WI38 (cell line): ENCODE data around the gene RBMS3.

ENCODE experiments used
- H3K4me3 ChIP-seq: 2 replicates; pipeline ENCODE4 v1.5.1; 2011; ENCODE audit warnings: low read depth, mild to moderate bottlenecking, control low read depth, low read length
- TF ChIP-seq, protein P1 (sequence below): IDR thresholded peaks from 2 replicates; pipeline ENCODE4 v1.5.1; 2012; ENCODE audit warnings: low read depth, mild to moderate bottlenecking, control low read depth, low read length

RBMS3 gene

DNA sequence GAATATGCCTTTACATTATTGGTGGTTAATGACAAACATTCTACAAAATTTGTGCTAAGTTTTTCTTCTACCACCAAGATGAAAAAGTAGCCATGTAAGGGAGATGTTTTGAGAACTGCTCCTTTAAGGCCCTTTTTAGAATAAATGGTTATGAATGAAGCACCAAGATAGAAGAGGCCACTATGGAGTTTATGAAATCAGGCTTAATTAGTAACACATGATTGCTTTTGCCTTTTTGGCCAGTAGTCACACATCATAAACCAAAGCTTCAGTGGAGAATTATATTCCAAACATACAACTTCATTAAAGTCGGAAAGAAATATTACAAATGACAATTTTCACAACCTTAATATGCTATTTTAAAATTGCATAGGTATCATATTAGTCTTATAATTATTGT lies 331.7 kb downstream of the RBMS3 start:
- TF ChIP-seq, protein P1, sequence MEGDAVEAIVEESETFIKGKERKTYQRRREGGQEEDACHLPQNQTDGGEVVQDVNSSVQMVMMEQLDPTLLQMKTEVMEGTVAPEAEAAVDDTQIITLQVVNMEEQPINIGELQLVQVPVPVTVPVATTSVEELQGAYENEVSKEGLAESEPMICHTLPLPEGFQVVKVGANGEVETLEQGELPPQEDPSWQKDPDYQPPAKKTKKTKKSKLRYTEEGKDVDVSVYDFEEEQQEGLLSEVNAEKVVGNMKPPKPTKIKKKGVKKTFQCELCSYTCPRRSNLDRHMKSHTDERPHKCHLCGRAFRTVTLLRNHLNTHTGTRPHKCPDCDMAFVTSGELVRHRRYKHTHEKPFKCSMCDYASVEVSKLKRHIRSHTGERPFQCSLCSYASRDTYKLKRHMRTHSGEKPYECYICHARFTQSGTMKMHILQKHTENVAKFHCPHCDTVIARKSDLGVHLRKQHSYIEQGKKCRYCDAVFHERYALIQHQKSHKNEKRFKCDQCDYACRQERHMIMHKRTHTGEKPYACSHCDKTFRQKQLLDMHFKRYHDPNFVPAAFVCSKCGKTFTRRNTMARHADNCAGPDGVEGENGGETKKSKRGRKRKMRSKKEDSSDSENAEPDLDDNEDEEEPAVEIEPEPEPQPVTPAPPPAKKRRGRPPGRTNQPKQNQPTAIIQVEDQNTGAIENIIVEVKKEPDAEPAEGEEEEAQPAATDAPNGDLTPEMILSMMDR = no peak
- no peak overlapping the region for H3K4me3 ChIP-seq

DNA sequence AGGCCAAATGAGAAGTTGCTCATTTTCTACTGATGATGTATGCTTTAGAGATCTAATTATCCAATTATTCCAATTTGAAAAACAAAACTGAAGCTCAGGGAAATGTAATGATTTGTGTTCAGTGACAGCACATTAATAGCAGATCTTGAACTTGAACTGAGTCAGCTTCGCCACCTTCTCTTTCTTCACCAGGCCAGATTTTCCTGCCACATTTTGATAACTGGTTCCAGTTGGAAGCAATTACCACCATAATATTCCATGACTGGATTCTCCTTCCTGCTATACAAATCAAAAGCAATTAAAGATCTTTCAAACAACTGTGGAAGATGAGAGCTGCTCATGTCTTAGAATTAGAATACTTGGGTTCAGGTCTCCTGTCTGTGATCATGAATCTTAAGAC lies 334.1 kb downstream of the RBMS3 start:
- no peak overlapping the region for H3K4me3 ChIP-seq
- TF ChIP-seq, protein P1 = no peak

DNA sequence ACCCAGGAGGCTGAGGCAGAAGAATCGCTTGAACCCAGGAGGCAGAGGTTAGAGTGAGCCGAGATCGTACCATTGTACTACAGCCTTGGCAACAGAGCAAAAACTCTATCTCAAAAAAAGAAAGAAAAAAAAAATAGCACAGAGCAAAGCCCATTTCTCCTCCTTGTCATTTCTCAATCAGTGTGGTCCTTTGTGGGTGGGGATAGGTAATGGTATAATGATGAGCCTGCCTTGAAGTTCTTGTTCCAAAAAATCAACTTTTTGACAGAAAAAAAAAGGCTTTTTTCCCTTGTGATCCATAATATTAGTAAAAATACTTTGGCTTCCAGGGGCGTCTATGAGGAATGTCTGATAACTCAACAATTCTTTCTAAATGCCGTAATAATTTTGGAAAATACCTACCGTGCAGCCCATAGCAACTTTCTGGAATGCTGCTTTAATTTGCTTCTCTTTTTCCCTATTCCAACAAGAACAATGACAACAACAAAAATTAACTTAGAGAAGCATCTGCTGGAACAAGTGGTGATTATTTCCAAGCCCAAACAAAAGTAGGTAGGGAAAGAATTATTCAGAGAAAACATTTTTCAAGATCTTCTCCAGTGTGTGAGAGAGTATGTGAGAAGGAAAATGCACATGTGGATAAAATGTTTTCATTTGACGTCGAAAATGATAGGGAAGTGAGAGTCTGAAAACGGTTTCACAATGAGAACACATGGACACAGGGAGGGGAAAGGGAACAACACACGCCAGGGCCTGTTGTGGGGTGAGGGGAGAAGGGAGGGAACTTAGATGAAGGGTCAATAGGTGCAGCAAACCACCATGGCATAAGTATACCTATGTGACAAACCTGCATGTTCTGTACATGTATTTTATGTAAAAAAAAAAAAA lies 337.8 kb downstream of the RBMS3 start:
- H3K4me3 ChIP-seq = no peak overlapping the region
- TF ChIP-seq, protein P1 = no peak

DNA sequence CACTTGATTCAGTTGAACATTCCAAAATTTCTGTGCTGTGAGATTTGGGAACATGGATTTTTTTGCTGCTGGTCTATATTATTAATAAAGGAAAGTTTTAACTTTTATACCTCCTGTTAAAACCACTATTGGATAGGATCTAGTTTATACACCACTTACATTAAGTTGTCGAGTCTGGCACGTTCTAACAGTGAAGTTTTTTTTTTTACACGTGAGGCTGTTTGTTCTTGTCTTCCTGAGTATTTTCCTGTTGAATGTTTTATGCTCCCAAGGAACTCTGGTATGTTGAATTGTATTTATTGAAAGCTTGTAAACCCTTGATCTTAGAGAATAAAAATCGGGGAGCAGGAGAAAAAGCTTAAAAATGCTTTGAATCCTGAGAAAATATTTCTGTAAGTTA lies 338.8 kb downstream of the RBMS3 start:
- TF ChIP-seq, protein P1 = no peak
- no peak overlapping the region for H3K4me3 ChIP-seq

DNA sequence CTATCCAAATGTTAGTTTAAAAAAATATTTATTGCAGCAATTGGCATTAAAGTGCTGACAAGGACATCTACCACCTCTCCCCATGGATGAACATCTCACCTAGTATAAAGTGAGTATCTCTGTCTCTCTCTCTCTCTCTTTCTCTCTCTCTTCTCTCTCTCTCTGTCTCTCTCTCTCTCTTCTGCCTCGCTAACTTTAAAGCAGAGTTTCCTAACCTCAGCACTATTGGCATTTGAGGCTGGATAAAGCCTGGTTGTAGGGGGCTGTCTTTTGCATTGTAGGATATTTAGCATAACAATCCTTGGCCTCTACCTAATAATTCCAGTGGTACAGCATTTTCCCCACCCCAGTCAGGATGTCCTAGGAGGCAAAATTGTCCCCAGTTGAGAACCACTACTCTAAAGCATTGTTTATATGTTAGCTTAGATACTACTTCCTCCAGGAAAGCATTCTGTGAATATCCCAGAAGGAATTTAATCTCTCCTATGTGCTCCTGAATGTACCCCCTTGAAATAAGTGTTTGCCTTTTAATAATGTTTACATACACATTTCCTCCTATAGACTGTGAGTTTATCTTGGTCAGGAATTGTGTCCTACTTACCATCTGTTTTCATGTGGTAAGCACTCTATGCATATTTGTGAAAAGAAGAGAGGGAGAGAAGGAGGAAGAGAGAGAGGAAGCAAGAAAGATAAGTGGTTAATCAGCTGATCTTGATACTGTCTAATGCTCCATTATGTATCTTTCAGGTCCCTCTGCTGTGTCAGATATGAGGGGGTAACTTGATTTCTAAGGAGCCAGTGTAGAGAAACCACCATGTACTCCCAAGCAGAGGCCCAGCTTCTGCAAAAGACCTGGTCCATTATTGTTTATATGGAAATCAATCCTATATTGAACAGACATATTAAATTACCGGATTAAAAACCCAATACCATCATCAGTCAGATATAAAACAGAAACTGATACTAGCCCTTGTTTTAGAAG lies 346.6 kb downstream of the RBMS3 start:
- no peak overlapping the region for H3K4me3 ChIP-seq
- TF ChIP-seq, protein P1 = no peak

DNA sequence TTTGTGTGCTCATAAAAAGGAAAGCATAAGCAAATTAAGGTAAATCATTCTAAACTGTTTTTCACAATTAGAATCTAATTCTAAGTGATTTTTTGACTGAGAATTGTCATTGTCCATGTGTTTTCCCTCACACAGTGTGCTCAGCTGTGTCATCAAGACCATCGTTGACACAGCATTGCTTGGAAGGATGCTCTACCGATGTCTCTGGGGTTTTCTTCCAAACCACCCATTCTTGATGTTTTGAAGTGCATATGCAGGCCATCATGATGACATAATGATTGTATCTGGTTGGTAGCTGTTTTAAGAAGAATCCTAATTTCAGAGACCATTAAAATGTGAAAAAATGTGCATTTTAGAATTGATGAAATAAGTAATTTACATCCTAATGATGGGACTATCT lies 347.9 kb downstream of the RBMS3 start:
- TF ChIP-seq, protein P1 = no peak
- no peak overlapping the region for H3K4me3 ChIP-seq
